ENCODE results near the gene MTHFSD.

Gene MTHFSD

DNA sequence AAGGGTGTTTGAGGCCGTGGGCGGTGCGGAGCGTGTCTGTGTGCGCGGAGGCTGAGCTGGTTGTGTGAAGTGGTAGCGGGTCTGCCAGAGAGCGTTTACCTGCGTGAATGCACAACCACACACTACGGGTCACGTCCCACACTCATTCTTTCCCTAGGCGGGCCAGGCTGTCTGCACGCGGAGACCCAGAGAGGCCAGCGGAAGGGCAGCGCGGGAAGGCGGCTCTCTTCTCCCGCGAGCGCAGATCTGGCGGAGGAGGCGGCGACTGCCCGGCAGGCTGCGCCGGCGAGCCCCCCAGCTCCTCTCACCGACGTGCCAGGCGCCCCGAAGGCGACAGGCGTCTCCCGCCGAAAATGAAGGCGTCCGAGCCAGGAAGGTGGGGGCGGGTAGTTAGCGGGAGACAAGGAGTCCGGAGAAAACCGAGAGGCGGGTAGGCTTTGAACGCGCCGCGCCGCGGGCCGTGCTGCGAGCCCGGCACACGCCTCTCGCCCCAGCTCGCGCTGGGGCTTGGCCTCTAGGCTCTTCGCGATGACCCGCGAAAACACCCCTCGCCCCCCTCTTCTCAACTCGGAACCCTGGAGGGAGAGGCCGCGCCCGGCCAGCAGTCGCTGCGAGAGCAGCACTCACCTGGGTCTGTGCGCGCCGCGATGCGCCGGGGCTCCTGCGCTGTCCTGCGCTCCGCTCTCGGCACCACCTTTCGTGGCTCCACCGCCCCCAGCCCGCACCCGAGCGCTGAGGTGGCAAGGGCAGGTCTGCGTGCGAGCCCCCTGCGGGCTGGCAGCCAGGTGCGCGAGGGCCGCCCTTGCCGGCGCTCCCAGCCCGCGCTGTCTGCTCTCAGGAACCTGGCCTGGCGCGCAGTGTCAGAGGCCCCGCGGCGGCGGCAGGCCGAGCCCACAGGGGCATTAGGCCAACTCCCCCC lies 46.7 kb downstream of the MTHFSD start:
- H3K4me3 ChIP-seq (ENCODE audit: low read depth, low read length): peak overlapping the region; percentile 74
- DNase-seq (ENCODE audit: low read depth): peak; percentile 31
- TF ChIP-seq, protein P1, sequence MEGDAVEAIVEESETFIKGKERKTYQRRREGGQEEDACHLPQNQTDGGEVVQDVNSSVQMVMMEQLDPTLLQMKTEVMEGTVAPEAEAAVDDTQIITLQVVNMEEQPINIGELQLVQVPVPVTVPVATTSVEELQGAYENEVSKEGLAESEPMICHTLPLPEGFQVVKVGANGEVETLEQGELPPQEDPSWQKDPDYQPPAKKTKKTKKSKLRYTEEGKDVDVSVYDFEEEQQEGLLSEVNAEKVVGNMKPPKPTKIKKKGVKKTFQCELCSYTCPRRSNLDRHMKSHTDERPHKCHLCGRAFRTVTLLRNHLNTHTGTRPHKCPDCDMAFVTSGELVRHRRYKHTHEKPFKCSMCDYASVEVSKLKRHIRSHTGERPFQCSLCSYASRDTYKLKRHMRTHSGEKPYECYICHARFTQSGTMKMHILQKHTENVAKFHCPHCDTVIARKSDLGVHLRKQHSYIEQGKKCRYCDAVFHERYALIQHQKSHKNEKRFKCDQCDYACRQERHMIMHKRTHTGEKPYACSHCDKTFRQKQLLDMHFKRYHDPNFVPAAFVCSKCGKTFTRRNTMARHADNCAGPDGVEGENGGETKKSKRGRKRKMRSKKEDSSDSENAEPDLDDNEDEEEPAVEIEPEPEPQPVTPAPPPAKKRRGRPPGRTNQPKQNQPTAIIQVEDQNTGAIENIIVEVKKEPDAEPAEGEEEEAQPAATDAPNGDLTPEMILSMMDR (conservative IDR thresholded peaks at IDR 0.05; ENCODE audit: low read depth, low read length): no peak

DNA sequence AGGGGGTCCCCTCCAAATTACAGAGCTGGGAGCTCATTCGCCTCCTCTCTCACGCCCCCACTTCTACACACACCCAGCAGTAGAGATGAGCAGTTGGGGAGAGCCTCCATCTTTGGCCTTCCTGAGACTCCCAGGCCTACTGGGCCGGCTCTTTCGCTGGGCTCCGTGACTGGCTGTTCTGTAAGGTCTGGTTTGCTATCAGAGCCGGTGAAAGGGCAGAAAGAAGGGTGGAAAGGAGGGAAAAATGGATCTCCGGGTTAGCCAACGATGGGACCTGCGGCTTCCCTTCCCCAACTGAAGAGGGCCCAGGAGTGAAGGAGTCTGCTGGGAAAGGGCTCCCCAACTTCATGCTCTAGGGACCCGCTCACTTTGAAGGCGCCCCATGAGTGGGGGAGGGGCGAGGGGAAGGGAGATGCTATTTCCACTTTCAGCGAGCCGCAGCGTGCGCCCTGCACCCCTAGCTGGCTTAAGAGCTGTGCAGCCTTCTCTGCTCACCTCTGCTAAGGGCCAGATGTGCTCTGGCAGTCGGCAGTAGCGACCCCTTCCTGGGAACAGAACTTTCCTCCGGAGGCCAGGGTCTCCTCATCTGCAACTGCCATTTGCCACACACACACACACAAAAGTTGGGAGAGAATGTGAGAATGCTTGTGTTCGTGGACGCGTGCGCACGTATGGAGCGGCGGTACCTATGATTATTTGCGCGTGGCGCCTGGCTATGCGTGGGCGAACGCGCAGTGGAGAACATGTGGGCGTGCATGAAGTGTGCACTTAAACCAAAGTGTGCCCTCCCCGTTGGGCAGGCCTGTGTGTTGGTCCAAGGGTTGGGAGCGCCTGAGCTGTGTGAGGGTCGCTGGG lies 47.6 kb downstream of the MTHFSD start:
- peak overlapping the region; percentile 74 for H3K4me3 ChIP-seq (ENCODE audit: low read depth, low read length)
- no peak for DNase-seq (ENCODE audit: low read depth)
- TF ChIP-seq, protein P1 (conservative IDR thresholded peaks at IDR 0.05; ENCODE audit: low read depth, low read length): no peak

DNA sequence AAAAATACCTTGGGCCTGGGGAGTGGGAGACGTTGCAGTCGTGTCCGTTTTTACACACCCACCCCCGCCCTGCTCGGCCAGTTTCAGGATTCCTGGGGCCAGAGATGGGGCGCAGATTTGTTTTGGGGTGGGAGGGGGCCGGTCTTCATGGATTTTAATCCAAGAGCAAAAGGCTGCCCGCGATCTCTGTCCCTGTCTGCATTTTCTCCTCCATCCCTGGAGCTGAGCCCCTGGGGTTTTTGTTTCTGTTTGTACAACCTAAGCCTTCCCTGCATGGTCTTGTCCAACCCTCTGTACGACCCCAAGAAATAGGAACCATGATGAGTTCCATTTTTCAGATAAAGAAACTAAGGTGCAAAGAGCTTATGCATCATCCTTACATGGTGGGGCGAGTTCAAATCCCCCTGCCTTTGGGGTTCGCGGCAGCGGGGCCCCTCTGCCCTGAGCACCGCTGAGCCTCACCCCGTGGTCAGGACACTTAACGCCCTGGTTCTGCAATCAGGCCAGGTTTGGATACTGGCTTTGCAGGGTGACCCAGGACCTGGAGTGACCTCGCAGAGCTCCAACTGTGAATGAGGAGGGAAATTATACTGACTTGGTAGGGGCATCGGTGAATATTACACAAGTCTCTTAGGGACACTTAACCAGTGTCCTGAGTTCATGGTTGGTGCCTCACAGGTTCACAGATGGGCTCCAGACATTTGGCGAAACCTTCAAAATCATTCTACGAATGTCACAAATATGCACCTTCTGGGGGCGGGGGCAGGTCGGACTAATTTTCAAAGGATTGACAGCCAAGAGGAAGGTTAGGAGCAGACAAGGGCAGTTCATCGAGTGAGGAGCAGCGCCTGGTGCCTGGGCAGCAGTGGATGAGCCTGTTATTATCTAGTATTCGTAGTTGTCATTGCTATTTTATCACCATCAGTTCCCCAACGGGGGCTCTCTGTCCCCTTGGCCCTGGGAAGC lies 48.9 kb downstream of the MTHFSD start:
- no peak overlapping the region for H3K4me3 ChIP-seq (ENCODE audit: low read depth, low read length)

DNA sequence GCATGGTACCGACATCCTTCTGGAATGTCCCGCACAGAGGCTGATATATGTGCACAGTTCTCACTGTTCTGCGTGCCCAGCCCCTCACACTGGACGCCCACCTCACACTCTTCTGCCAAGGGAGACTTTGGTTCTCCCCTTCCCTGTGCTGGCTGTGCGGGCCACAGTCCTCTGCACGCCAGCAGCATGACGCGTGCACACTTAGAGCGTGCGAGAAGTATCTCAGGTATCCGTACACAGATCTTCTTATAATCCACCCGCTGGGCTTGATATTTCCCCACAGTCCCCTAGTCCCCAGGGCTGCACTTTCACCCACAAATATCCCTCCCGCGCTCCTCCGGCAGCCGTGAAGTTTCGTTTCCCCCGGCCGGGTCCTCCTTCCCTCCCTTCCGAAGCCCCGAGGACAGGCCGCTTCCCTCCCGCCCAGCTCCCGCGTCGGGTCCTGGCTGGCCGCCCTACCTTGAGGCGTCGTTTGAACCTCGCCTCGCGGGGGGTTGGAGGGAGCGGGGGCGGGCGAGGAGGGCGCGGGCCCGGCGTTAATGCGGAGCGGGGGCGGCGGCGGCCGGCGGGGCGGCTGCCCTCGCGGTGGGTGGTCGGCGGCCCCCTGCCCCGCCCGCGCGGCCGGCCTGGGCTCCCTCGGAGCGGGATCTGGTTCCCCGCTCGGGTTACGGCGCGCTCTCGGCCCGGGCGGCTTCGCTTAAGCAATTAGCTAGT lies 49.7 kb downstream of the MTHFSD start:
- peak overlapping the region; percentile 1 for H3K4me3 ChIP-seq (ENCODE audit: low read depth, low read length)
- TF ChIP-seq, protein P1 (conservative IDR thresholded peaks at IDR 0.05; ENCODE audit: low read depth, low read length): no peak
- no peak for DNase-seq (ENCODE audit: low read depth)

More for the DNA sequence above, 48.9 kb downstream of the MTHFSD start:
- TF ChIP-seq, protein P1 (conservative IDR thresholded peaks at IDR 0.05; ENCODE audit: low read depth, low read length): no peak
- DNase-seq (ENCODE audit: low read depth): no peak

DNA sequence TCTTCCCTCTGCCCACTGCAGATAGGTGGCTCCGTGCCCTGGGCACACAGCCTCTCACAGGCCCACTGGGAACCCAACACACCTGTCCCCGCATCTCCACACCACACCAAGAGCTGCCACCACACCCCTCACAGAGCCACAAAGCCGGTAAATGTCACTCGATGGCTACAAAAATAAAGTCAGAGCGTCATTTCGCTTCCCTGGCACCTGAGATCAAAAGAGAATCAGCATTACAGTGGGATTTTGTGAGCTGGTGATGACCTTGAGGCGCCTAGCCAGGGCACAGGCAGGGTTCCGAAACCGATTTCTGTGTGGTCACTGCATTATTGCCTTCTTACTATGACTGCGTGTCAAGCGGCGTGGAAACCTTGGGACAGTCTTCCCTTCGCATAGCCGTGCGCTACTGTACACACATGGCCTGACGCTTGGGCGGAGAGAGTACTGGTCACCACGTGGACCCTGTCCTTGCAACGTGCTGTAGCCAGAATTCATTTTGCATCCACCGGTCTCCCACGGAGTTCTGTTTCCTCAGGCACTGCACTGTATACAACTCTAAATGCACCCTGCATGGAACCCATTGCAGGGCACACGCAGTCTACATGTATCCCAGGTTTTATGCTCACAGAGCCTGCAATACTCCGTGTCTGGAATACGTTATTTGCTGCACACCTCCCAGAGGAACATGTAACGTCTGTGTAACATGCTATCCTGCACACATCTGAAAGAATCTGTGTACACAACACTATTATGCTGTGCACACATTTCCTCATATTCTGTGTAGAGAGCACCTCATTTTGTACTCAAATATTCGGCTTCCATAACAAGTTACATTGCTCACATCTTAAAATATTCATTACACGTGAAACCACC lies 50.5 kb downstream of the MTHFSD start:
- no peak overlapping the region for H3K4me3 ChIP-seq (ENCODE audit: low read depth, low read length)
- DNase-seq (ENCODE audit: low read depth): no peak
- TF ChIP-seq, protein P1 (conservative IDR thresholded peaks at IDR 0.05; ENCODE audit: low read depth, low read length): no peak

Data from choroid plexus epithelial cell (primary cell).